GM21786 (cell line): ENCODE measurements around the gene CELA2B.
"Not testable (repeated sequence)": the region's sequence is repeated elsewhere in the genome, so short reads cannot be mapped to it uniquely, and the experiment has no call there.

Source experiments
- ATAC-seq: cut with Tn5 transposase; IDR thresholded peaks from one replicate; pipeline ENCODE4 v1.9.1; 2021; ENCODE audit not compliant: unreplicated experiment

Gene CELA2B

GRCh38 chr1:15492596-15492995 lies 16.7 kb downstream of the CELA2B start:
- no peak for ATAC-seq

GRCh38 chr1:15493869-15494390 lies 18.0 kb downstream of the CELA2B start:
- ATAC-seq = no peak

- no peak for ATAC-seq
Measured at GRCh38 chr1:15500184-15501178, 24.6 kb downstream of the CELA2B start.

GRCh38 chr1:15501208-15502032 lies 25.5 kb downstream of the CELA2B start:
- no peak for ATAC-seq

- no peak for ATAC-seq
Measured at GRCh38 chr1:15504436-15504835, 28.5 kb downstream of the CELA2B start.

GRCh38 chr1:15506831-15507230 lies 30.9 kb downstream of the CELA2B start:
- no peak for ATAC-seq

GRCh38 chr1:15507278-15507677 lies 31.4 kb downstream of the CELA2B start:
- no peak for ATAC-seq

- ATAC-seq = no peak
Measured at GRCh38 chr1:15508700-15509487, 33.0 kb downstream of the CELA2B start.

- ATAC-seq = no peak
Measured at GRCh38 chr1:15509586-15509985, 33.7 kb downstream of the CELA2B start.

- ATAC-seq = no peak
Measured at GRCh38 chr1:15510611-15511405, 34.9 kb downstream of the CELA2B start.

GRCh38 chr1:15513192-15513591 lies 37.3 kb downstream of the CELA2B start:
- ATAC-seq = no peak

GRCh38 chr1:15513919-15514318 lies 38.0 kb downstream of the CELA2B start:
- no peak for ATAC-seq

GRCh38 chr1:15514557-15514956 lies 38.7 kb downstream of the CELA2B start:
- not testable (repeated sequence) for ATAC-seq

GRCh38 chr1:15515022-15515663 lies 39.2 kb downstream of the CELA2B start:
- no peak for ATAC-seq

- no peak for ATAC-seq
Measured at GRCh38 chr1:15519625-15520024, 43.7 kb downstream of the CELA2B start.

GRCh38 chr1:15521206-15521906 lies 45.5 kb downstream of the CELA2B start:
- not testable (repeated sequence) for ATAC-seq

GRCh38 chr1:15522551-15522950 lies 46.6 kb downstream of the CELA2B start:
- ATAC-seq = no peak

- ATAC-seq = no peak
Measured at GRCh38 chr1:15523104-15524020, 47.5 kb downstream of the CELA2B start.
